Right renal cortex interstitium (tissue), 3 donors: ENCODE results near the gene ZMIZ1. TPM values are rescaled to one million over a fixed set of nuclear protein-coding genes. Genes with fewer than 3 reads are reported as not detected.

Experiments used
- DNase-seq, 3 donors: peaks; one replicate each; pipeline ENCODE4 v3.0.0-alpha.2; 2013; ENCODE audit warnings: low read depth in 3 of 3, low spot score in 2 of 3
- polyA plus RNA-seq, 3 donors: library from polyadenylated mRNA; unstranded; fragments of 120-200 nt; gene quantifications; one replicate each; pipeline ENCODE4 v1.2.1, GENCODE V29; 2013; ENCODE audit not compliant: insufficient read length in 3 of 3

The ZMIZ1 gene
- polyA plus RNA-seq, 3 donors: 59.3 to 61.1 (median 61.0) TPM

GRCh38 chr10:79093658-79094411 lies 25.1 kb downstream of the ZMIZ1 start:
- no peak for DNase-seq

- no peak for DNase-seq
Observed at GRCh38 chr10:79094412-79095175, 25.8 kb downstream of the ZMIZ1 start.

DNA sequence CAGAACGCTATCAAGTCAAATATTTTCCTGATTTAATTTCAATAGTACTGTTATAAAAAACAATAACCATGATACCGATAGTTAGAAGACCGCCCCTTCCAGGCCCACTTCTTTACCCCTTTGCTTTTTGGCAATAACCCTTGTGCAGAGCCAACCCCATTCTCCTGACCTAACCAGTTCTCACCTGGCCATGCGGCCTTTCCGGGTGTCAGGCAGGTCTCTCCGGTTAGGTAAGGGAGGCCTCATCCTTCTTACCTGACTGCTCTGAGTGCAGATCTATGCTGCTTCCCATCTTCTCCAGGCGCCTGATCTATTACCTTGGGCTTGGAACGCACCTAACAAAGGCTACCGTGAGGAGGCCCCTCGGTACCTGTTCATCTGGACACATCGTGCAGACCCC lies 26.6 kb downstream of the ZMIZ1 start:
- no peak for DNase-seq

DNA sequence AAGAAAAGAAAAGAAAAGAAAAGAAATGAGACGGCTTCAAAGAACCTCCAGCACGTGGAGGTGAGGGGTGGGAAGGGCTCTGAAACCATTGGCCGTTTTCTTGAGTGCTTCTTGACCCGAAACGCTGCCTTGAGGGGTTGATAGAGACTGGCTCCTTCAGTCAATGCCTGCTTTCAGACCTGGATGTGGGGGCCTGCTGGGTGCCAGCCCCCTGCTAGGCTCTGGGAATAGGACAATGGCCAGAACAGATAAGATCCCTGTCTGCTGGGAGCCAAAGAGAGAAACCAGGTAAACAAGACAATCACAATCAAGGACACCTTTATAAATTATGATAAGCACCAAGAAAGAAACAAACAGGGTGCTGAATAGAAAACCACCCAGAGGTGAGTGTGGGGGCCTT lies 27.7 kb downstream of the ZMIZ1 start:
- no peak for DNase-seq

- no peak for DNase-seq
Observed at GRCh38 chr10:79097021-79097872, 28.5 kb downstream of the ZMIZ1 start.

DNA sequence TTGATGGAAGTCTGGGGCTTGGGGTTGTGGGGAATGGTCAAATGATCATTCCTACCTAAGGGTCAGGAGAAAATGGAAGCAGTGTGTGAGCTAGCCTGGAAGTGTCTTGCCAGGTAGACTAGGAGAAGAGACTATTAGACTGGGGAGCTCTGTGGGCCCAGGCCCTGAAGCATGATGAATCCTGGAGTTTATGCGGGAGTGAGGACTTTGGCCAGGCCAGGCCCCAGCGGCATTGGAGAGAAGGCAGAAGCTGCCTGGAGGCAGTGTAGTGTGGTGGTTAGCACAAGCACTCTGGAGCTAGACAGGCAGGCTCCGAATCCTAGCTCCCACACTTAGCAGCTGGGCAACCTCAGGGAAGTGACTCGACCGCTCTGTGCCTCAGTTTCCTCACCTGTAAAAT lies 29.3 kb downstream of the ZMIZ1 start:
- no peak for DNase-seq

DNA sequence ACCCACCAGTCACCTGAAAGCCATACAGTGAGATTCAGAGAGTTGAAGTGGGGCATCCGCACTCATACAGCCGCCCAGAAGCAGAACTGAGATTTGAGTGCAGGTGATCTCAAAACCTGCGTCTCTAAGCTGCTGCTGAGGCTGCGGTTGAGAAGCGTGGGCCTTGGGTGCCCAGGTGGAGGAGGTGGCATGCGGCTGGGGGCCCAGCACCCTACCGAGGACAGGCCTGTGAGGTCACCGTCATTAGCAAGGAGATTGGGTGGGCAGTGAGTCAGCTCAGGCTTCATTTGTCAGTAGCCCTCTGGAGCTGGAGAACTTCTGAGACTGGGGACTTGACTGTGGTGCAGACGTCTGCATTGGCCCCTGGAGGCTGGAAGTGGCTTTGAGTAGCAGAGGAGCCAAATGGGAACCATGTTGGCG lies 29.8 kb downstream of the ZMIZ1 start:
- no peak for DNase-seq

DNA sequence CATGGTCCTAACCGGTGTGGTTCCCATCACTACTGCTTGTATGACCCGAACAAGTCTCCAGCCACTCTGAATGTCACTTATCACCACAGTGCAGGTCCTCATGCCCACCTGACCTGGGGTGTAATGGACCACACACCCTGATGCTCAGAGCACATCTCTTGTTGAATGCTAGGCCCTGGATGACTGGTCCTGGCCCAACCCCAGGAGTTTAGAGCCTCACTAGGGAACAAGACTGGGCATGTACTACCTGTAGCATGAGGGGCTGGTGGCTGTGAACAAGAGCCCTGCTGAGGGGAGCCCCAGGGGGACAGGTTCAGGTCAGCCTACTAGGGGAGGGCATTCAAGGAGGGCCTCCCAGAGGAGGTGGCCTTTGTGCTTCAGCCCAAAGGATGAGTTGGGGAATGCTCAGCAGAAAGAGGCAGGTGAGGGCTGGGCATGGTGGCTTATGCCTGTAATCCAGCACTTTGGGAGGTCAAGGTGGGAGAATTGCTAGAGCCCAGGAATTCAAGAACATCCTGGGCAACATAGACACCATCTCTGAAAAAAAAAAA lies 31.2 kb downstream of the ZMIZ1 start:
- no peak for DNase-seq

- no peak for DNase-seq
Observed at GRCh38 chr10:79100771-79101170, 32.0 kb downstream of the ZMIZ1 start.

DNA sequence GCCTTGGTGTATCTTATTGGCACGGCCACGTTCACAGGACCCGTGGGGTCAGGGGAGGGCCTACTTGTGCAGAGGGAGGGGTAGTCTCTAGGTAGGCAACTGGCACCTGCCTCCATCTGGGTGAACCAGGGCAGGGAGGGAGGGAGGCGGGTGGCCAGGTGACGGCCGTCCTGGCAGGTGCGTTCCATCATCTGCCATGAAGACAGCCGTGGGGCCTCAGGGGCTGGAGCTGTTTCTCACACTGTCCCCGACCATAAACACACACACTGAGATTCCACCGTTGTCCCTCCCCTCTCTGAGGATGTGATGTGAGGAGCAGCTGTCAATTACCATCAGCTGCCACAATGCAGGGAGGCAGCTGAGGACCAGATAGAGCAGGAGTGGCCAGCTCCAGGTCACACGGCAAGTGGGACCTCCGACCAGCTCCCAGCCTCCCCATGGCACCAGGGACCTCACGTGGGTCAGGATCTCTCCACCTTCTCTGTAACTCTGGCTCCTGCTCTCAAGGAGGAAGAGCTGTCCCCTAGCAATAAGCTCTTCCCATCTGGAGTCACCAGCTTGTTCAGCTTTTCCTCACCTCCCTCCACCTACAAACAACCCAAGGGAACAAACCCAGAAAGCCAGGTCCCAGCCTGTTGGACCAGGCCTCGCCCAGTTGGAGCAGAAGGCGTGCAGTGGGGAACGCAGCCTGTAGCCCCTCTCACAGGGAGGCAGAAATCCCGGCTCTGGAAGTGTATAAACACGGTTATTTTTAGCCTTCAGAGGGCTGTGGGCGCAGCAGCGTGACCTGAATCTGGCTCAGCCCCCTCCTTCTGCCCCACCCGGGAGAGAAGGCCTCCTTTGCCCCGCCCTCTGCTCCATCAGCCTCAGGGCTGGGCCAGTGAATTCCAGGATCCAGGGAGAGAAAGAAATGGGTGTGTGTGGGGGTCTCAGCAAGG lies 33.1 kb downstream of the ZMIZ1 start:
- DNase-seq: peak; percentile 50 to 71 (median 58)

DNA sequence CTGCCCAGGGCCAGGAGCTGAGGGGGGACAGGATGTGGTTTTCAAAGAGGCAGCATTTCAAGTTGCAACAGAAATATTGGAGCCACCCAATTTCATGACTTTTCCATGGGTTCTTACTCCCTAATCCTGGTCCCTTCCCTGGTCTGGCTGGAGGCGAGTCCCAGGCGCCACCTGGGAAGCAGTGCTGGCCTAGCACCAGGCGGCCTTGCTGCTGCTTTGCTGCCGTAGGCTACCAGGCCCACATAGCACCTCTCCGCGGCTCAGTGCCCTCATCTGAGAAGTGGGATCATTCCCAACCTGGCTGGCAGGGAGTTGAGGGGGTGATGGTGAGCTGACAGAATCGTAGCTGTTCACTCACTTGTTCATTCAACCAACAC lies 33.7 kb downstream of the ZMIZ1 start:
- DNase-seq: no peak

DNA sequence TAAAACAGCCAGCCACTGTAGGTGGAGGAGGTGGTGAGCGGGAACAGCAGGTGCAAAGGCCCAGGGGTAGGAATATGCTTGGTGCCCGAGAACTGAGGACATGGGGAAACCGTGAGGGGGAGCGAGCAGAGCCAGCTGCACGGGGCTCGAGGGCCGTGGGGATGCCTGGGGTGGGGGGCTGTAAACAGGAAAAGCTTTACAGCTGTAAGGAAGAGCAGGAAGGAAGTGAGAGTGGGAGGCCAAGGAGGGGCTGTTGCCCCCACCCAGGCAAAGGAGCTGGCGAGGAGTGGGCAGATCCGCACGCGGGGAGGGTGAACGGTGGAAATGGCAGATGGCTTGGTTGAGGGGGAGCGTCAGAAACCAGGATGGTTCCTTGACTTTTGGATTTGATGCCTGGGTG lies 34.4 kb downstream of the ZMIZ1 start:
- DNase-seq: no peak

- DNase-seq: no peak
Observed at GRCh38 chr10:79103585-79103984, 34.8 kb downstream of the ZMIZ1 start.

DNA sequence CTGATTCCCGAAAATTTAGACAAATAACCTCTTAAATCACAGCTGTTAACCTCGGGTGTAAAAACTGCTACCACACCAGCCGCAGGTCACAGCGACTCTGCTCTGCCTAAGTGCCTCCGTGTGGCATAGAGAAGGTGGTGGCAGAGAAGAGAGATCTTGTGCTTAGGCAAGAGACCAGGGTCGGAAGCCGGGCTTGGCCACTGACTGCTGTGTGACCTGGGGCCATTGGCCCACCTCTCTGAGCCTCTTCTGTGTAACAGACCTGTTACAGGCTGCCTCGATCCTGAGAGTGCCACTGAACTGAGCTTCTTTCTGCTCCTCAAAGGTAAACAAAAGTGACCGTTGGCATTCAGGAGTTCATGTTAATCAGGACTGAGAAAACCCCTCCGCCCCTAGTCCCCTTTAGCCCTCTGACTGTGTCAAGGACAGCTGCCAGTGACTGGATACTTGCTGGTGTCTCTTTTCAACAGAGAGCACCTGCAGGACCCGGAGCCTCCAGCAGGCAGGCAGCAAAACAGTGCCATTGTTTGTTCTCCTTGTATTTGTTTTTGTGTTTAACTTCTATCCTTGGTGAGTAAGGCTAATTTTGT lies 36.5 kb downstream of the ZMIZ1 start:
- no peak for DNase-seq

DNA sequence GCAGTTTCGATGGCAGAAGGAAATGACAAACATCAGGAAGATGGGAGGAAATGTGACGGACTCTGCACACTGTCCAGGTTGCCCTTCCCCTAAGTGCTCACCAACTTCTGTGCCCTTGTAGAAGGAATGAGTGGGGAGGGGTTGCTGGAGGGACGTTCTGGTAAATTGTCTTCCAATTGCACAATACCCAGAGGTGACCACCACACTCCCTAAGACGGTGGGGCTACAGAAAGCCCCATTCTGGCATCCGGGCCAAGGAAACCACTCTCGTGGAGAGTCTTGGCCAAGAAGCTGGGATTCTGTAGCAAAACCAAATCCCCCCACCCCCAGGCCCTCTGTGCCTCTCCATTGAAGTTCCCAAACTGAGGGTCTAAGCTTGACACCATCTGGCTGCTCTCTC lies 37.1 kb downstream of the ZMIZ1 start:
- DNase-seq: no peak

DNA sequence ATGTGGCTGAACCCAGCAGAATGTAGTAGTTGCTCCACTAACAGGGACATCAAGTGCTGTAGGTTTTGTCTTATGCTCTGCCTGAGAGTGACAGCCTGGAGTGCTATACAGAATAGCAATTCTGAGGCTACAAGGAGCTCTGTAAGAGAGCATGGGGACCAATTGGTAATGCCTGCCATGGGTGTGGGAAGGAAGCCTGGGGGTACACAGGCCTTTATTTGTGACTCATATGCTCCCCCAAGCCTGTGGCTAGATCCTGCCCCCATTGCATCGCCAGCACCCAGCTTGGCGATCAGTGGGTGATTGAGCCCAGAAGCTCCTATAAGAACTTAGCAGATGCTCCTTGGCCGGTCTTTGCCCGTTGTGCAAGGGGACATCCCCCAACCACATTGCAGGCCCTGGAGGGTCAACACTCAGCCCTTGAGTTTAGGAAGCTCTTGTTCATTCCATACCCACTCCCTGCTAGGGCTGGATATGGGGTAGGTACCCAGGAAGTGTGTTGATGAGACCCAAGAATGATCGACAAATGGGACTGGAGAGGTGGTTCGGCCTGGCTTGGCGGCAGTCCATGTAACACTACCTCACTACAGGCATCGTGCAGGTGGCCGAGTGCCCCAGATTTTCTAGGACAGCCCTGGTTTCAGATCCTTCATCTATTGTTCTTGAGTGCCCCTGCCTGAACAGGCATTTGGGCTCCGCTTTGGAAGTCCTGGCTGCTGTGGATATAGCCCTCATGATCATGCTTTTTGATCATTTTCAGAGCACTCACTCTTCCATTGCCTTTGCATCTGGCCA lies 37.7 kb downstream of the ZMIZ1 start:
- DNase-seq: no peak

DNA sequence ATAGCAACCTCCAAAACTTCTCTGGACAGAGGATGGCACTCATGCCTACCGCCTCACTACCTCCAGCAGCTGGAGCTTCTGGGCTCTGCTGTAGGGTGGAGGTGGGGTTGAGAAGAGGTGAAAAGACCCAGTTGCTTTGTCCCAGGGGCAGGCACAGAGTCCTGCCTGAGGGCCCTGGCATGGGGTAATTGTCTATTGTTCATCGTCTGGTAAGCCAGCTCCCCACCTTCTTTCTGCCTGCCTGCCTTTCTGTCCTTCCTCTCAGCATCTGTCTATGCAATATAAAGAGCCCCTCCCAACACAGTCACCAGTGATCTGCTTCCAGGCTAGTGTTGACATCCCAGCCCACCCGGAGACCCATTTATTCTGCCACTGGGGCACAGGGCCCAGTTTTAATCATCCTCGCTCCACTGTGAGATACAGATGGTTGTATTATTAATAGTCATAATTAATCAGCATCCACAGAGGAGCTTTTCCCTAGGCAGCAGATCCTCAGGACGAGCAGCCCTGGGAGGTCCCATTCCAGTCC lies 39.0 kb downstream of the ZMIZ1 start:
- DNase-seq: no peak

DNA sequence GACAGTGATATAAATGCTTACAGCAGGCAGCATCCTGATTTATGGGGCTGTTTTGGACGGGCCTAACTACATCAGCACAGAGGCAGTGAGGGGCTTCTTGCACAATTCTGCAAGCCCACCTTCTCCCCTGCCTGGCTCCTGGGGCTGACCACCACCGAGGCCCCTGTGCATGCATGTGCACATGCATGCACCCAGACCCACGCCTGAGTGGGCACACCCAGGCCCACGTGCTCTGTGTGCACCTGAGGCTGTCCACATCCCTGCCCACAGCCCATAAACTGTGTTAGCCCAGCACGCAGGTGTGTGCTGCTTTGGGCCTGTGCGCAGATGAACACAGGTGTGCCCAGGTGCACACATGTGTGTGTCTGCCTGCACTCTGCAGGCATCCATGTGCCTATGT lies 40.0 kb downstream of the ZMIZ1 start:
- no peak for DNase-seq

- no peak for DNase-seq
Observed at GRCh38 chr10:79111427-79111826, 42.7 kb downstream of the ZMIZ1 start.
